Tibial artery (tissue), 4 donors: ENCODE data around the gene EVC2.

Experiments
- DNase-seq, 2 donors: peaks; one replicate each; pipeline ENCODE4 v3.0.0-alpha.2; 2019
- H3K27ac ChIP-seq, 2 donors: fragments of 200-600 bp; sonication (generic) in 1 of 2; 1 replicate in 1 of 2; 2 replicates in 1 of 2; pipeline ENCODE4 v1.5.1; 2018 to 2019; ENCODE audit warnings: mild to moderate bottlenecking in 1 of 2
- H3K27me3 ChIP-seq, 2 donors: fragments of 200-600 bp; sonication (generic) in 1 of 2; one replicate each; pipeline versions ENCODE4 v1.5.1 to v1.6.0; 2016 to 2019
- H3K36me3 ChIP-seq, 3 donors: fragments of 200-600 bp; sonication (generic) in 2 of 3; one replicate each; pipeline ENCODE4 v1.5.1; 2016 to 2019; ENCODE audit warnings: mild to moderate bottlenecking in 2 of 3
- H3K4me1 ChIP-seq, 4 donors: fragments of 200-600 bp; sonication (generic) in 2 of 4; 1 replicate in 3 of 4; 2 replicates in 1 of 4; pipeline ENCODE4 v1.5.1; 2016 to 2019
- H3K4me3 ChIP-seq, 2 donors: fragments of 200-600 bp; sonication (generic) in 1 of 2; 1 replicate in 1 of 2; 2 replicates in 1 of 2; pipeline ENCODE4 v1.5.1; 2018 to 2019; ENCODE audit warnings: mild to moderate bottlenecking in 2 of 2
- H3K9me3 ChIP-seq, 3 donors: fragments of 200-600 bp; sonication (generic) in 1 of 3; one replicate each; pipeline ENCODE4 v1.5.1; 2016 to 2019
- CTCF ChIP-seq, 2 experiments: fragments of 200-600 bp in 1 of 2; fragments of 450-650 bp in 1 of 2; IDR thresholded peaks; one replicate each; pipeline ENCODE4 v1.5.1; 2017 to 2019; ENCODE audit warnings: antibody characterized with exemption in 2 of 2, mild to moderate bottlenecking in 1 of 2, moderate library complexity in 1 of 2
- intact Hi-C: fragments of 100-400 bp; cut with DNase I; formaldehyde crosslinking; loops from one replicate; pipeline ENCODE4 v1.15.0; 2023; ENCODE audit warnings: low total_unique reads

Gene EVC2

DNA sequence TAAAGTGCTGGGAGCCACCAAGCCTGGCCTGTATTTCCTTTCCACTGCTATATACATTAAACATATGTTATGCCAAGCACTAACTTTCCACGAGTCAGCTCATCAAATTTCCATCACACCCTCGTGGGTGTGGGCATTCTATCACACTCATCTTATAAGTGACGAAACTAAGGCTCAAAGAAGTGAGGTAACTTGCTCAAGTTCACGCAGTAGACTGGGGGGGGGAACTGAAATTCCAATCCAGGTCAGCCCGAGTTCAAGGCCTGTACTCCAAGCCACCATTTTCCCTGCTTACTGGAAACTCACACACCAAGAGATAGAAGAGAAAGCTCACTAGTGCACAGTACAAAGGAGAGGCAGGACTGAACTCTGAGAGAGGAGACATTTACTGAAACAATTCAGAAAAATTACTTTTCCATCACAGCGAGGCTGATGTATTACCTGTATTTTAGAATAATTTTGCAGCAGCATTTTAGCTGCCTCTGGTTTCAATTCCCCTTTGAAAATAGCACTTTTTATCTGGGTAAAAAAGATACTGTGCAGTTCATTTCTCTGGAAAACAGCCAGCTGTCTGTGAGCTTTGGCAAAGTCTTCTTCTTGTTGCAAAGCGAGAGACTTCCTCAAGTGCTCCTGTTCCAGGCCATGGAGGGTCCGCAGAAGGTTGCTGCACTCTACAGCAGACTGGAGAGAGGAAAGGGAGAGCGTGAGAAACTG lies 76.8 kb downstream of the EVC2 start:
- TF ChIP-seq CTCF (IDR thresholded peaks at IDR 0.05), result no peak
- Histone ChIP-seq H3K4me3 (no peak overlapping the region), H3K27ac (no peak overlapping the region), H3K27me3 (no peaks in the 10 kb centered on the region), H3K9me3 (no peaks in the 10 kb centered on the region), H3K4me1 (no peaks in the 10 kb centered on the region), H3K36me3 (peaks cover 29 to 87% (median 69%) of the 10 kb centered on the region in 3 donors)
- no peak for DNase-seq
- intact Hi-C loops, result no loop called here

GRCh38 chr4:5630762-5631161 lies 77.6 kb downstream of the EVC2 start:
- no peak overlapping the region for H3K27ac ChIP-seq
- no peaks in the 10 kb centered on the region for H3K27me3 ChIP-seq
- intact Hi-C loops, result no loop called here
- no peak for DNase-seq
- no peaks in the 10 kb centered on the region for H3K9me3 ChIP-seq
- H3K4me1 ChIP-seq, result no peaks in the 10 kb centered on the region
- TF ChIP-seq CTCF (IDR thresholded peaks at IDR 0.05), result no peak
- H3K36me3 ChIP-seq, result peaks cover 34 to 92% (median 73%) of the 10 kb centered on the region in 3 donors
- no peak overlapping the region for H3K4me3 ChIP-seq

DNA sequence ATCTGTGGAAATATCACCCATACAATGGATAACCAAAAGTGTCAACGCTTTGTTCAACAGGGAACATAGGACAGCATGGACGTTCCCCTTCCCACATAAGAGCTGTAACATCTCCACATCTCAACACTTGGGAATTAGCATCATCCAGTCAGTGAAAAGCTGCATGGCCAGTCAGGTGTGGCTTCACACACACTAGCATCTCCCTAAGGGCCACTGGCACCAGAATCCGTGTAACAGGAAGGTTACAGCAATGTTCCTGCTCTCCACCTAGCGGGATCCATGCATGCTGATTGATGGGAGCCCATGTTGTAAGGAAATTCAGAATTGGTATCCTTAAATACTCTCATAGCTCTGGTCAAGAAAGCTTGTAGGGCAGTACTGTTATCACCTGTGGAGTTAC lies 78.8 kb downstream of the EVC2 start:
- intact Hi-C loops, result no loop called here
- TF ChIP-seq CTCF (IDR thresholded peaks at IDR 0.05), result no peak
- no peak overlapping the region for H3K4me3 ChIP-seq
- no peaks in the 10 kb centered on the region for H3K27me3 ChIP-seq
- peaks cover 39 to 95% (median 80%) of the 10 kb centered on the region in 3 donors for H3K36me3 ChIP-seq
- DNase-seq, result no peak
- H3K9me3 ChIP-seq, result no peaks in the 10 kb centered on the region
- H3K4me1 ChIP-seq, result no peaks in the 10 kb centered on the region
- H3K27ac ChIP-seq, result no peak overlapping the region

DNA sequence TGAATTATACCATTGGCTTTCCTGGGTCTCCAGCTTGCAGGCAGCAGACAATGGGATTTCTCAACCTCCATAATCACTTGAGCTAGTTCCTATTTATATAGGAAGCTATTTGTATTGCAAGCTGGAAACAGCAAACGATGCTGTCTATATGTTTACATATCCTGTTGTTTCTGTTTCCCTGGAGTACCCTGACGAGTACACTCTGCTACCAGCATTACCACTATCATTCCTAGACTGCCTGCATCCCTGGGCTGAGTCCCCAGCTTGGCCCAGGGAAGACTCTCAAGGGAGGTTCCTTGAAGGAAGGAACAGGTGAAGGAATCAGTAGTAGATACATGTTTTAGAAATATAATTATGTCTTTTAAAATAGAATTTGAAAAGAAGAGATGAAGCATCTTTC lies 81.4 kb downstream of the EVC2 start:
- intact Hi-C loops, result no loop called here
- H3K4me3 ChIP-seq, result no peak overlapping the region
- H3K9me3 ChIP-seq, result no peaks in the 10 kb centered on the region
- H3K4me1 ChIP-seq, result no peaks in the 10 kb centered on the region
- no peak for DNase-seq
- no peak overlapping the region for H3K27ac ChIP-seq
- no peak for TF ChIP-seq CTCF (IDR thresholded peaks at IDR 0.05)
- H3K36me3 ChIP-seq, result peaks cover 54 to 100% (median 96%) of the 10 kb centered on the region in 3 donors
- no peaks in the 10 kb centered on the region for H3K27me3 ChIP-seq

- DNase-seq, result no peak
- intact Hi-C loops, result no loop called here
- peaks cover 55 to 99% (median 85%) of the 10 kb centered on the region in 3 donors for H3K36me3 ChIP-seq
- no peak overlapping the region for H3K27ac ChIP-seq
- TF ChIP-seq CTCF (IDR thresholded peaks at IDR 0.05), result no peak
- H3K4me3 ChIP-seq, result no peak overlapping the region
- H3K27me3 ChIP-seq, result no peaks in the 10 kb centered on the region
- no peaks in the 10 kb centered on the region for H3K9me3 ChIP-seq
- H3K4me1 ChIP-seq, result no peaks in the 10 kb centered on the region
These were observed 85.8 kb downstream of the EVC2 start for GRCh38 chr4:5622596-5622995.
